Liver (tissue), 9 donors: ENCODE data around the gene ZNF423. TPM values are rescaled to one million over a fixed set of nuclear protein-coding genes. Genes with fewer than 3 reads are reported as not detected.

ENCODE experiments used
- DNase-seq: peaks from one replicate; pipeline ENCODE4 v3.0.0-alpha.2; 2017; ENCODE audit warnings: low spot score
- H3K27ac ChIP-seq, 2 donors: one replicate each; pipeline ENCODE4 v1.7.0; 2013; ENCODE audit warnings: inconsistent platforms in 2 of 2, low read length in 2 of 2, control low read depth in 1 of 2, low read depth in 1 of 2, mild to moderate bottlenecking in 1 of 2
- H3K27me3 ChIP-seq, 4 donors: one replicate each; pipeline versions ENCODE4 v1.6.1 to v1.7.0; 2013; ENCODE audit warnings: low read length in 3 of 4, inconsistent platforms in 1 of 4, mild to moderate bottlenecking in 1 of 4, moderate library complexity in 1 of 4; ENCODE audit not compliant: control insufficient read depth in 4 of 4, insufficient read depth in 4 of 4
- H3K36me3 ChIP-seq, 4 donors: one replicate each; pipeline versions ENCODE4 v1.6.1 to v1.7.0; 2013; ENCODE audit warnings: low read length in 3 of 4, mild to moderate bottlenecking in 3 of 4, low read depth in 1 of 4, moderate library complexity in 1 of 4; ENCODE audit not compliant: control insufficient read depth in 4 of 4, insufficient read depth in 3 of 4
- H3K4me1 ChIP-seq, 4 donors: one replicate each; pipeline versions ENCODE4 v1.6.1 to v1.7.0; 2013; ENCODE audit warnings: low read length in 3 of 4, mild to moderate bottlenecking in 3 of 4, moderate library complexity in 1 of 4; ENCODE audit not compliant: control insufficient read depth in 4 of 4, insufficient read depth in 4 of 4
- H3K4me3 ChIP-seq, 3 donors: one replicate each; pipeline versions ENCODE4 v1.6.1 to v1.7.0; 2013; ENCODE audit warnings: low read length in 3 of 3, control low read depth in 1 of 3, low read depth in 1 of 3, mild to moderate bottlenecking in 1 of 3
- H3K9ac ChIP-seq, 2 donors: one replicate each; pipeline ENCODE4 v1.7.0; 2013; ENCODE audit warnings: low read length in 2 of 2, mild to moderate bottlenecking in 2 of 2, moderate library complexity in 2 of 2, control low read depth in 1 of 2, low read depth in 1 of 2
- H3K9me3 ChIP-seq, 4 donors: one replicate each; pipeline versions ENCODE4 v1.6.1 to v1.7.0; 2013; ENCODE audit warnings: low read length in 3 of 4; ENCODE audit not compliant: control insufficient read depth in 4 of 4
- CTCF ChIP-seq: fragments of 150-350 bp; IDR thresholded peaks from 2 replicates; pipeline ENCODE4 v1.5.1; 2017; ENCODE audit warnings: improper control_type of control experiment, low read depth, low read length; ENCODE audit not compliant: missing input control
- EGR1 ChIP-seq, 2 donors: IDR thresholded peaks; 2 replicates each; pipeline ENCODE4 v1.6.1; 2016 to 2018; ENCODE audit warnings: antibody characterized with exemption in 2 of 2, low read depth in 2 of 2
- FOXA1 ChIP-seq: IDR thresholded peaks from 2 replicates; pipeline ENCODE4 v1.6.1; 2016; ENCODE audit warnings: antibody characterized with exemption
- FOXA2 ChIP-seq: IDR thresholded peaks from 2 replicates; pipeline ENCODE4 v1.6.1; 2016; ENCODE audit warnings: antibody characterized with exemption
- GABPA ChIP-seq, 2 donors: IDR thresholded peaks in 1 of 2; conservative IDR thresholded peaks in 1 of 2; 2 replicates each; pipeline ENCODE4 v1.6.1; 2016; ENCODE audit warnings: antibody characterized with exemption in 2 of 2, mild to moderate bottlenecking in 1 of 2, moderate library complexity in 1 of 2
- HNF4A ChIP-seq, 2 donors: conservative IDR thresholded peaks; 2 replicates each; pipeline ENCODE4 v1.6.1; 2016; ENCODE audit warnings: antibody characterized with exemption in 2 of 2, mild to moderate bottlenecking in 2 of 2
- HNF4G ChIP-seq: IDR thresholded peaks from 2 replicates; pipeline ENCODE4 v1.6.1; 2016; ENCODE audit warnings: antibody characterized with exemption
- JUND ChIP-seq, 2 donors: IDR thresholded peaks; 2 replicates each; pipeline ENCODE4 v1.6.1; 2016; ENCODE audit warnings: antibody characterized with exemption in 2 of 2
- MAX ChIP-seq: IDR thresholded peaks from 2 replicates; pipeline ENCODE4 v1.6.1; 2016; ENCODE audit warnings: antibody characterized with exemption
- NR2F2 ChIP-seq: IDR thresholded peaks from 2 replicates; pipeline ENCODE4 v1.6.1; 2016; ENCODE audit warnings: antibody characterized with exemption
- RAD21 ChIP-seq, 2 donors: IDR thresholded peaks; 2 replicates each; pipeline ENCODE4 v1.6.1; 2016; ENCODE audit warnings: antibody characterized with exemption in 2 of 2, mild to moderate bottlenecking in 2 of 2
- REST ChIP-seq: IDR thresholded peaks from 2 replicates; pipeline ENCODE4 v1.6.1; 2016; ENCODE audit warnings: antibody characterized with exemption, mild to moderate bottlenecking
- RXRA ChIP-seq, 2 donors: IDR thresholded peaks; 2 replicates each; pipeline ENCODE4 v1.6.1; 2017 to 2018; ENCODE audit warnings: antibody characterized with exemption in 2 of 2, mild to moderate bottlenecking in 1 of 2
- SP1 ChIP-seq: IDR thresholded peaks from 2 replicates; pipeline ENCODE4 v1.6.1; 2018; ENCODE audit warnings: antibody characterized with exemption, mild to moderate bottlenecking
- TAF1 ChIP-seq: conservative IDR thresholded peaks from 2 replicates; pipeline ENCODE4 v1.6.1; 2016; ENCODE audit warnings: antibody characterized with exemption, mild to moderate bottlenecking
- YY1 ChIP-seq: IDR thresholded peaks from 2 replicates; pipeline ENCODE4 v1.6.1; 2016; ENCODE audit warnings: antibody characterized with exemption, mild to moderate bottlenecking
- ZBTB33 ChIP-seq: IDR thresholded peaks from 2 replicates; pipeline ENCODE4 v1.6.1; 2016; ENCODE audit warnings: antibody characterized with exemption
- WGBS: extraction: QIAGEN DNeasy Blood & Tissue Kit; methylation state at CpG from one replicate; pipeline ENCODE4 v1.1.7; 2013; 5-methylcytosine and 5-hydroxymethylcytosine counted together
- polyA plus RNA-seq, 2 donors: library from polyadenylated mRNA; stranded (reverse) in 1 of 2; unstranded in 1 of 2; fragments of 200-250 nt in 1 of 2; fragments of >200 nt in 1 of 2; fragmentation: Nextera tagmentation in 1 of 2; extraction: Ambion mirVana in 1 of 2; gene quantifications; one replicate each; pipeline versions ENCODE4 v1.2.1 to v1.2.3, GENCODE V29; 2013 to 2015
- total RNA-seq, 2 donors: library from RNA; depleted of rRNA; stranded (reverse); fragments of >200 nt; gene quantifications; one replicate each; pipeline ENCODE4 v1.2.3, GENCODE V29; 2014
- donor health status: healthy.
- donor health status: healthy.
- donor health status: healthy.
- donor health status: healthy.
- donor health status: healthy.

Gene ZNF423
- total and polyA plus RNA-seq, 4 donors = 0.24 to 1.6 (median 0.39) TPM

- H3K9ac ChIP-seq = no peak overlapping the region
- H3K9me3 ChIP-seq = peaks cover 1 to 5% (median 3%) of the 10 kb centered on the region in 4 donors
- no peaks in the 10 kb centered on the region for H3K27me3 ChIP-seq
- H3K4me1 ChIP-seq = no peaks in the 10 kb centered on the region
- WGBS = 89% methylated on average over 11 of the region's 11 CpGs
- no peak overlapping the region for H3K27ac ChIP-seq
- no peak overlapping the region for H3K4me3 ChIP-seq
- H3K36me3 ChIP-seq = no peaks in the 10 kb centered on the region
- no peak for DNase-seq
- no peak for TF ChIP-seq CTCF
These were observed 128.3 kb downstream of the ZNF423 start for GRCh38 chr16:49727611-49728010.

- Histone ChIP-seq H3K4me1 (no peaks in the 10 kb centered on the region), H3K9me3 (peaks cover 1 to 5% (median 3%) of the 10 kb centered on the region in 4 donors), H3K27ac (no peak overlapping the region), H3K36me3 (no peaks in the 10 kb centered on the region), H3K4me3 (no peak overlapping the region), H3K27me3 (no peaks in the 10 kb centered on the region), H3K9ac (no peak overlapping the region)
- no peak for DNase-seq
- WGBS = 91% methylated on average over 6 of the region's 6 CpGs
- no peak for TF ChIP-seq ZBTB33
- no peak for TF ChIP-seq RAD21 (IDR thresholded peaks at IDR 0.05)
- TF ChIP-seq SP1 = no peak
- no peak for TF ChIP-seq NR2F2
- TF ChIP-seq MAX = no peak
- TF ChIP-seq FOXA2 = no peak
- no peak for TF ChIP-seq GABPA (IDR thresholded peaks at IDR 0.05 in 1 of 2, conservative IDR thresholded peaks at IDR 0.05 in 1 of 2)
- no peak for TF ChIP-seq EGR1 (IDR thresholded peaks at IDR 0.05; ENCODE audit: low read depth in 2 of 2)
- TF ChIP-seq JUND (IDR thresholded peaks at IDR 0.05) = no peak
- no peak for TF ChIP-seq FOXA1
- no peak for TF ChIP-seq TAF1
- no peak for TF ChIP-seq REST
- no peak for TF ChIP-seq YY1
- no peak for TF ChIP-seq HNF4G
- TF ChIP-seq RXRA (IDR thresholded peaks at IDR 0.05) = no peak
- TF ChIP-seq CTCF = no peak
- no peak for TF ChIP-seq HNF4A (conservative IDR thresholded peaks at IDR 0.05)
These were observed 129.8 kb downstream of the ZNF423 start for GRCh38 chr16:49726155-49726554.
